Measurements from ENCODE around the gene DNM2. TPM values are rescaled to one million over a fixed set of nuclear protein-coding genes. Genes with fewer than 3 reads are reported as not detected.

Gene DNM2
- total RNA-seq, 4 donors from 2014 or later = 73.6 to 115 (median 93.7) TPM

- Histone ChIP-seq H3K27me3 (no peaks in the 10 kb centered on the region), H3K9me3 (no peaks in the 10 kb centered on the region), H3K4me3 (no peak overlapping the region), H3K36me3 (peaks cover 25 to 98% (median 91%) of the 10 kb centered on the region in 4 donors), H3K27ac (replicated peaks in 1 of 4) (no peak overlapping the region), H3K4me1 (peaks cover 4 to 15% (median 10%) of the 10 kb centered on the region in 4 donors)
- TF ChIP-seq POLR2A (IDR thresholded peaks at IDR 0.05; ENCODE audit: low read depth) (no peak), CTCF (IDR thresholded peaks at IDR 0.05) (no peak), EP300 (IDR thresholded peaks at IDR 0.05) (no peak), POLR2AphosphoS5 (IDR thresholded peaks at IDR 0.05) (no peak)
- no peak for DNase-seq (ENCODE audit: extremely low spot score)
- 89% methylated on average over 5 of the region's 17 CpGs for WGBS
- intact Hi-C loops (cut with DNase I) = no loop called here
Observed at GRCh38 chr19:10811391-10812111, 93.7 kb downstream of the DNM2 start.

DNA sequence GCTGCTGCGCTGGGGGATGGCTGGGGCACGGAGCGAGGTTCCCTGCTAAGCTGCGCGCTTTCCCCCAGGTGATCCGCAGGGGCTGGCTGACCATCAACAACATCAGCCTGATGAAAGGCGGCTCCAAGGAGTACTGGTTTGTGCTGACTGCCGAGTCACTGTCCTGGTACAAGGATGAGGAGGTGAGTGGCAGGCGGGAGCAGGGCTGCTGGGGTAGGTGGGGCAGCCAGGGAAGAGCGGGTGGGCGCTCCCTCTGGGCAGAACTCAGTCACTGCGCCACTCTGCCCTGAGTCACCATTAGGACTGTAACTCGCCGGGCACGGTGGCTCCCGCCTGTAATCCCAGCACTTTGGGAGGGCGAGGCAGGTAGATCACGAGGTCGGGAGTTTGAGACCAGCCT, 94.3 kb downstream of the DNM2 start:
- Histone ChIP-seq H3K36me3 (peaks cover 25 to 98% (median 91%) of the 10 kb centered on the region in 4 donors), H3K4me3 (no peak overlapping the region), H3K27me3 (no peaks in the 10 kb centered on the region), H3K27ac (replicated peaks in 1 of 4) (peak overlapping the region in 1 of 4 donors; percentile 45), H3K4me1 (peaks cover 4 to 16% (median 10%) of the 10 kb centered on the region in 4 donors), H3K9me3 (no peaks in the 10 kb centered on the region)
- WGBS = 94% methylated on average over 19 of the region's 19 CpGs
- intact Hi-C loops (cut with DNase I) = no loop called here
- TF ChIP-seq CTCF (IDR thresholded peaks at IDR 0.05) (no peak), POLR2A (IDR thresholded peaks at IDR 0.05; ENCODE audit: low read depth) (no peak), EP300 (IDR thresholded peaks at IDR 0.05) (no peak), POLR2AphosphoS5 (IDR thresholded peaks at IDR 0.05) (no peak)
- DNase-seq (ENCODE audit: extremely low spot score) = no peak

- H3K4me3 ChIP-seq = no peak overlapping the region
- no peak for TF ChIP-seq EP300 (IDR thresholded peaks at IDR 0.05)
- no peak for TF ChIP-seq POLR2A (IDR thresholded peaks at IDR 0.05; ENCODE audit: low read depth)
- no peak for TF ChIP-seq CTCF (IDR thresholded peaks at IDR 0.05)
- TF ChIP-seq POLR2AphosphoS5 (IDR thresholded peaks at IDR 0.05) = no peak
- 23% methylated on average over 5 of the region's 9 CpGs for WGBS
- no peak for DNase-seq (ENCODE audit: extremely low spot score)
- intact Hi-C loops (cut with DNase I) = no loop called here
- H3K27me3 ChIP-seq = no peaks in the 10 kb centered on the region
- no peaks in the 10 kb centered on the region for H3K9me3 ChIP-seq
- H3K4me1 ChIP-seq = peaks cover 4 to 22% (median 14%) of the 10 kb centered on the region in 4 donors
- H3K36me3 ChIP-seq = peaks cover 25 to 98% (median 92%) of the 10 kb centered on the region in 4 donors
- peak overlapping the region; percentile 11 to 62 (median 36) for H3K27ac ChIP-seq (replicated peaks in 1 of 4)
Observed at GRCh38 chr19:10812902-10813404, 95.1 kb downstream of the DNM2 start.

DNA sequence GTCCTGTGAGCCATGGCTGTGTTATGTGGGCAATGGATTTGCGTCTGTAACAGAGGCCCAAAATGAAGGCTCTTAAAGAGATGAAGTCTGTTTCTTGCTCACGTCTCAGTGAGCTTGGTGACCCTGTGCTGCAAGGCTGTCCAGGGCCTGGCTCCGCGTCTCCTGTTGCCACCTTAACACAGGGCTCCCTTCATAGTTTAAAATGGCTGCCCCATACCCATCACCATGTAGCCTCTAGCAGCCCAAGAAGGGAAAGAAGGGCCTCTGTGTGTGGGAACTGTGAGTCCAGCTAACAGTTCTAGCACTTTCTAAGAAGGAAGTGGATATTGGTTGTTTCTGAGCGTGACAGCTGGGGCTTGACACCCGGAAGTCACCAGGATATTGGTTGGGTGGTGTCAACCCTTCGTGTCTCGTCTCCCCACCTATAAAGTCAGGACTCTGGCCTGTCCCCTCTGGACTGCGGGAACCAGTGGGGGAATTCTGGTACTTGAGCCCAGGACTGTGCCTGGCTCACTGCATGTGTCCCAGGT, 97.2 kb downstream of the DNM2 start:
- Histone ChIP-seq H3K4me3 (no peak overlapping the region), H3K36me3 (peaks cover 15 to 95% (median 87%) of the 10 kb centered on the region in 4 donors), H3K4me1 (peaks cover 4 to 32% (median 21%) of the 10 kb centered on the region in 4 donors), H3K27ac (replicated peaks in 1 of 4) (no peak overlapping the region), H3K9me3 (no peaks in the 10 kb centered on the region), H3K27me3 (no peaks in the 10 kb centered on the region)
- 100% methylated on average over 6 of the region's 9 CpGs for WGBS
- DNase-seq (ENCODE audit: extremely low spot score) = no peak
- TF ChIP-seq EP300 (IDR thresholded peaks at IDR 0.05) = no peak
- no peak for TF ChIP-seq CTCF (IDR thresholded peaks at IDR 0.05)
- no peak for TF ChIP-seq POLR2AphosphoS5 (IDR thresholded peaks at IDR 0.05)
- TF ChIP-seq POLR2A (IDR thresholded peaks at IDR 0.05; ENCODE audit: low read depth) = no peak
- intact Hi-C loops (cut with DNase I) = no loop called here
